ENCODE results near the gene PPP1R2B. TPM values are rescaled to one million over a fixed set of nuclear protein-coding genes. Genes with fewer than 3 reads are reported as not detected.
"Not testable (repeated sequence)": the region's sequence is repeated elsewhere in the genome, so short reads cannot be mapped to it uniquely, and the experiment has no call there.

The PPP1R2B gene
- total and polyA plus RNA-seq, 2 donors: 0.09 to 0.11 TPM

DNA sequence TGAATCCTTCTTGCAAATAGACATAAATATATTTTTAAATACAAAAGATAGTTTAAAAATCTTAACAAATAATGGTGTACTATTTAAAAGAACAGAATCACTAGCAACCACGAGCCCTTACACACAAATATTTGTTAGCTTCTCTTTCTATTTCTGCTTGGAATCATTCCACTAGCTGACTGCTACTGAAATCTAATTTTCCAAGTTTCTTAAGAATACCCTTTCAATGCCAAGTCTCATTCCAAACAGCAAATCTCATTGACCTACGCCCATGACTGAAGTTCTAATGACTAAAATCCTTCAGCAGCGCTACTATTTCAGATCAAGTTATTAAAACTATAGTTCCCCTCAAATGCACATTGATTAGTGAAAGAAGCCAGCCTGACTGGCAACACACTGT lies 13.2 kb upstream of the PPP1R2B start:
- no peak for DNase-seq (ENCODE audit: extremely low spot score)

DNA sequence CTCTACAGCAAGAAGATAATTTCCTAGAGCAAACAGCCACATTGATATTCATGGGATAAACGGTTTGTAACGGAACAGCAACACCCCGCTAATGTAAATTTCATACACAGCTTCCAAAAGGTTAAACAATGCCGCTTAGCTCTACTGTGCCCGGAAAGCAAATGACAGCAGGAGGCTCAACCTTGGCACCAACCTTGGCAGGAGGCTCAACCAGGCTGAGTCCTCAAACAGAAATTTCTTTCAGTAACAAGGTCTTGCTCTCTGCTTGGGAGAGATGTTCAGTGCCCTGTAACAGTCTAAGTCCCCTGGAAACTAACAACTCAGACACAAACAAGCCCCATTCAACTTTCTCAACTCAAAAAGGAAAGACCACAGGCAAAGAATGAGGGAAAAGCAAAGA lies 11.1 kb upstream of the PPP1R2B start:
- H3K27ac ChIP-seq (ENCODE audit: low read depth): no peak overlapping the region
- H3K36me3 ChIP-seq (ENCODE audit: insufficient read depth): no peaks in the 10 kb centered on the region
- H3K4me1 ChIP-seq (ENCODE audit: insufficient read depth): no peaks in the 10 kb centered on the region
- no peak for DNase-seq (ENCODE audit: extremely low spot score)
- H3K4me3 ChIP-seq (ENCODE audit: low read depth, low read length): no peak overlapping the region
- WGBS: 84% methylated on average over 5 of the region's 5 CpGs

More for the DNA sequence above, 13.2 kb upstream of the PPP1R2B start:
- 59% methylated on average over 3 of the region's 3 CpGs for WGBS
- Histone ChIP-seq H3K36me3 (ENCODE audit: insufficient read depth) (no peaks in the 10 kb centered on the region), H3K4me1 (ENCODE audit: insufficient read depth) (no peaks in the 10 kb centered on the region), H3K4me3 (ENCODE audit: low read depth, low read length) (no peak overlapping the region), H3K27ac (ENCODE audit: low read depth) (no peak overlapping the region)

DNA sequence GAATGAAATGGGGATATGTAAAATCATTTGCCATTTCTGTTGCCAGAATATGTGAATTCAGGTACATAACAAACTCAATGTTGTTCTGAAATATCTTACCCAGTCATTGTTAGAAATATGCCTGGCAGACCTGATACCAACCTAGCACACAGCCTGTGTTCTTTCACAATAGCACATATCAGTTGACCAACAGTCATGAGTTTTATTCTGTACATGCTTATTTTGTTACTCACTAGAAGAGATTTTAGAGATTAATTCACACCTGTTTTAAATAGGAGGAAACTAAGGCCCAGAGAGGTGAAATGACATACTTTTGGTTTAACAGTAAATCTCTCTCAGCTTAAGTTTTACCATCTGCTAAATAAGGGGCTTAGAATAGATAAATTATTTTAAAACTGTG lies 8.4 kb upstream of the PPP1R2B start:
- Histone ChIP-seq H3K36me3 (ENCODE audit: insufficient read depth) (no peaks in the 10 kb centered on the region), H3K27ac (ENCODE audit: low read depth) (no peak overlapping the region), H3K4me1 (ENCODE audit: insufficient read depth) (no peaks in the 10 kb centered on the region), H3K4me3 (ENCODE audit: low read depth, low read length) (no peak overlapping the region)
- DNase-seq (ENCODE audit: extremely low spot score): no peak

DNA sequence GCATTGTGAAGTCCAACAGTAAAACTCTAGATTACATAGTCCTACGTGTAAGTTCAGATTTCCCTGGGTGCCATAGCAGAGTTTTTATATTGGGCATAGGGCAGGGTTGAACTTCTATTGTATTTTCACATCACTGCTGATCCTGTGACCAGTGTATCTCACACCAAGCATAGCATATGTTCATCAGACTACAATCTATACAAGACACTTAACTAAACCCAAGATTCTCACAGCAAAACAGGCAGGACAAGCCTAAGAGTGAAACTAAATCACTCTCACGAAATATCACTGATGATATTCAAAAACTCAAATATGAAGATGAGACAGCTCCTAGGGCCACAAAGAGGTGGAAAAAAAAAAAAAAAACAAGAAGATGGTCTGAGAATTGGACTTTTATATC lies 3.2 kb upstream of the PPP1R2B start:
- 81% methylated on average over 2 of the region's 2 CpGs for WGBS
- H3K4me3 ChIP-seq (ENCODE audit: low read depth, low read length): no peak overlapping the region
- H3K36me3 ChIP-seq (ENCODE audit: insufficient read depth): no peaks in the 10 kb centered on the region
- no peaks in the 10 kb centered on the region for H3K4me1 ChIP-seq (ENCODE audit: insufficient read depth)
- no peak for DNase-seq (ENCODE audit: extremely low spot score)
- no peak overlapping the region for H3K27ac ChIP-seq (ENCODE audit: low read depth)

DNA sequence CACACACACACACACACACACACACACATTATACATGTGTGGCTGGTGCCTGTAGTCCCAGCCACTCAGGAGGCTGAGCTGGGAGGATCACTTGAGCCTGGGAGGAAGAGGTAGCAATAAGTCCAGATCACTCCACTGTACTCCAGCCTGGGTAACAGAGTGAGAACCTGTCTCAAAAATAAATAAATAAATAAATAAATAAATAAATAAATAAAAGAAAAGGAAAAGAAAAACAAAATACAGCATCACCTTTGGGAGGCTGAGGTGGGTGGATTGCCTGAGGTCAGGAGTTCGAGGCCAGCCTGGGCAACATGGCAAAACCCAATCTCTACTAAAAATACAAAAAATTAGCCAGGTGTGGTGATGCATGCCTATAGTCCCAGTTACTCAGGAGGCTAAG lies 1.6 kb upstream of the PPP1R2B start:
- not testable (repeated sequence) for DNase-seq (ENCODE audit: extremely low spot score)

DNA sequence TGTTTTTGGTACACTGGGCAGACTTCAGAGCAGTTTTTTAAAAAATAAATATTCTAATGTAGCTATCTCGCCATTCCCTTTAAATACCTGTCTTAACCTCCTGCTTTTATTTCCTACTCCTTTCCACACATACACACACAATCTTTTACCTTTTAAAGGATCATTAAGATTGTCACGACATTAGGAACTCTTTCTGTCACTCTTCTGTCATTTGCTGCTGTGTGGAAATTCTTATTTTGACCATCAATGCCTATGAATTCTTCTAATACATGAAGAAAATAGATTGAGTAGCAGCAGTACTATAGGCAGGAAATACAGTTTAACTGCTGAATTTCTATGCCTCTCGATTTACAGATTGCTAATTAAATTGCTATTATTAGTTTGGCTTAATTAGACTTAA lies 1.8 kb downstream of the PPP1R2B start:
- Histone ChIP-seq H3K4me1 (ENCODE audit: insufficient read depth) (no peaks in the 10 kb centered on the region), H3K4me3 (ENCODE audit: low read depth, low read length) (no peak overlapping the region), H3K36me3 (ENCODE audit: insufficient read depth) (no peaks in the 10 kb centered on the region), H3K27ac (ENCODE audit: low read depth) (no peak overlapping the region)
- DNase-seq (ENCODE audit: extremely low spot score): no peak
- 78% methylated on average over 3 of the region's 3 CpGs for WGBS

More for the DNA sequence above, 1.6 kb upstream of the PPP1R2B start:
- H3K4me3 ChIP-seq (ENCODE audit: low read depth, low read length); H3K27ac ChIP-seq (ENCODE audit: low read depth); H3K36me3 ChIP-seq (ENCODE audit: insufficient read depth); H3K4me1 ChIP-seq (ENCODE audit: insufficient read depth): not testable (repeated sequence)
- WGBS: 84% methylated on average over 1 of the region's 1 CpG

DNA sequence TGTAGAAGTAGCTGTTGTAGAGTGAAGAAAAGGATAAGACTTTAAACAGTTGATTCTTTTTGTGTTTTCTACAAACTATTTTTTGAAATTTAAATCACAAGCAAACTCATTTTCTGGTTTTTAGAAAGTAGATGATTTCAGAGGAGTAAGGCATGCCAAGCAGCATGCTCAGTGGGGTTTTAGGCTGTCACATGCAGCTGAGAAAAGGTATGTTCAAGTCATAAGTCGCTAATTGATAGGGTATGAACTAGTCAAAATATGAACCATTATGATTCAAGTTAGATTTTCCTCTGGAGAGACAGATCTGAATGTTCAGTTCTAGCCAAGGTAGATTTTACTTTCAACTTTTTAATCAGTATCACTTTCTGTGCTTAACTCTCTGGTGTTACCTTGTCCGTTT lies 3.0 kb downstream of the PPP1R2B start:
- H3K27ac ChIP-seq (ENCODE audit: low read depth); H3K4me3 ChIP-seq (ENCODE audit: low read depth, low read length); H3K4me1 ChIP-seq (ENCODE audit: insufficient read depth); H3K36me3 ChIP-seq (ENCODE audit: insufficient read depth); DNase-seq (ENCODE audit: extremely low spot score): not testable (repeated sequence)
- 81% methylated on average over 2 of the region's 2 CpGs for WGBS

DNA sequence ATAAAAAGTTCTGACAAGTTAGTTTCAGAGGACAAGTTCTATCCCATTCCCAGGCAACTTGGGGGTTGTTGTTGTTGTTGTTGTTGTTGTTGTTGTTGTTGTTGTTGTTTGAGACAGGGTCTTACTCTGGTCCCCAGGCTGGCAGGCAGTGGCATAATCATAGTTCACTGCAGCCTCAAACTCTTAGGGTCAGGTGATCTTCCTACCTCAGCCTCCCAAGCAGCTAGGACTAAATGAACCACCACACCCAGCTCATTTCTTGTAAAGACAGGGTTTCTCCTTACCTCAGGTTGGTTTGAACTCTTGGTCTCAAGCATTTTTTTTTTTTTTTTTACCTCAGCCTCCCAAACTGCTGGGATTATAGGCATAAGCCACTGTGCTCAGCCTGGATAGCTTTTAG lies 15.3 kb downstream of the PPP1R2B start:
- Histone ChIP-seq H3K36me3 (ENCODE audit: insufficient read depth) (no peaks in the 10 kb centered on the region), H3K4me1 (ENCODE audit: insufficient read depth) (no peaks in the 10 kb centered on the region), H3K27ac (ENCODE audit: low read depth) (no peak overlapping the region), H3K4me3 (ENCODE audit: low read depth, low read length) (no peak overlapping the region)
- no peak for DNase-seq (ENCODE audit: extremely low spot score)

DNA sequence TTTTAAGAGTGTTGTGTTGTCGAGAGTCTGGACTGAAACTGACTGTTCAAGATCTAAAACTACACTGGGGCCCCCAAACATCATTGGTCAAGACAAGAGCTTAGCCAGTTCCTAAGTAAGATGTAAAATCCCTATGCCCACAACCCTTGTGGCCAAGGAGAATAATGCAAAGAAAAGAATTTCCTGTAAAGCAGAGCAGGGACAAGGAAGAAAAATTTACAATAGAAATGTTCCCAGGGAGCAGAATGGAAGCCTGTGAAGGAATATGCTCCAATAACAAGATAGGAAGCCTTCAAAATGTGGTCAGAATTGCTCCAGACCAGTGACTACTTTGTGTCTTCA lies 20.4 kb downstream of the PPP1R2B start:
- H3K36me3 ChIP-seq (ENCODE audit: insufficient read depth): no peaks in the 10 kb centered on the region
- no peak for DNase-seq (ENCODE audit: extremely low spot score)
- no peak overlapping the region for H3K4me3 ChIP-seq (ENCODE audit: low read depth, low read length)
- WGBS: 88% methylated on average over 1 of the region's 1 CpG
- no peak overlapping the region for H3K27ac ChIP-seq (ENCODE audit: low read depth)
- H3K4me1 ChIP-seq (ENCODE audit: insufficient read depth): no peaks in the 10 kb centered on the region

DNA sequence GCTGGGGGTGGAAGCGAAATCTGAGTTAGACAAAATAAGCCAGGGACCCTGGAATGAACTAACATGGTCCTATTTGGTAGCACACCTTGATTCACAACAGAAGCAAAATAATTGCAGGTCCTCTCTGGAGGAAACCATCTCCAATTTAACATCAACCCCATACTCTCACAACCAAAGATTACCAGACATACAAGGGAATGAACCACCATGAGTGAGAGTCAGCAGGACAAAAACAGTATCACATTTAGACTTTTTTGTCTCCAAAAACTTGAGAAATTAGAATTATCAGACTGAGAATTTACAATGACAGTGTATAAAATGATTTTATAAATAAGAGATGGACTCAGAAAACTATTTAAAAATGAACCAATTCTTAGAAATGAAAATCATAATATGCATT lies 21.1 kb downstream of the PPP1R2B start:
- DNase-seq (ENCODE audit: extremely low spot score): no peak
- H3K4me1 ChIP-seq (ENCODE audit: insufficient read depth): no peaks in the 10 kb centered on the region
- no peak overlapping the region for H3K27ac ChIP-seq (ENCODE audit: low read depth)
- no peaks in the 10 kb centered on the region for H3K36me3 ChIP-seq (ENCODE audit: insufficient read depth)
- WGBS: 88% methylated on average over 1 of the region's 1 CpG
- no peak overlapping the region for H3K4me3 ChIP-seq (ENCODE audit: low read depth, low read length)

DNA sequence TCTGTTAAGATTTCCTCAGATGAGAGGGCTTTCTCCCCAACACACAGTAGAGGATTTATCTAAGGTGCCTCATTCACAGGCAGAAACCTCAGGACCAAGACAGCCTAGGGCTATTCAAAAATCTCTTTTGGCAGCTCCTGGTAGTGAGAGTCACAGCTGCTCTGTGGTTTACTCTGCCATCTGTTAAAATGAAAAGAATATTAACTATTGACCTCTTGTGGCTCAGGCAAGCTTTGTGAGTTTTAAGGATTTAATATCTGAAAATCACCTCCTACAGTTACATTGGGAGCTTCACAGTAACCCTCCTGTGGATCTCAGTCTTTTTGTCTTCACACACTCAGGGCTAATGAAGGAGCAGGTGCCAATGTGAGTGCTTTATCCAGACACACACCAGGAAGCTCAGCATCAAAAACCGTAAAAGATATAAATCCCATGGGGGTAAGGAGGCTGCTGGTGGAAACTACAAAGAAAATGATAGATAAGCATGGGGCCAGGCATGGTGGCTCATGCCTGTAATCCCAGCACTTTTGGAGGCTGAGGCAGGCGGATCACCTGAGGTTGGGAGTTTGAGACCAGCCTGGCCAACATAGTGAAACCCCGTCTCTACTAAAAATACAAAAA lies 29.7 kb downstream of the PPP1R2B start:
- Histone ChIP-seq H3K4me3 (ENCODE audit: low read depth, low read length) (no peak overlapping the region), H3K36me3 (ENCODE audit: insufficient read depth) (no peaks in the 10 kb centered on the region), H3K4me1 (ENCODE audit: insufficient read depth) (no peaks in the 10 kb centered on the region), H3K27ac (ENCODE audit: low read depth) (no peak overlapping the region)
- DNase-seq (ENCODE audit: extremely low spot score): no peak
- 74% methylated on average over 3 of the region's 3 CpGs for WGBS

DNA sequence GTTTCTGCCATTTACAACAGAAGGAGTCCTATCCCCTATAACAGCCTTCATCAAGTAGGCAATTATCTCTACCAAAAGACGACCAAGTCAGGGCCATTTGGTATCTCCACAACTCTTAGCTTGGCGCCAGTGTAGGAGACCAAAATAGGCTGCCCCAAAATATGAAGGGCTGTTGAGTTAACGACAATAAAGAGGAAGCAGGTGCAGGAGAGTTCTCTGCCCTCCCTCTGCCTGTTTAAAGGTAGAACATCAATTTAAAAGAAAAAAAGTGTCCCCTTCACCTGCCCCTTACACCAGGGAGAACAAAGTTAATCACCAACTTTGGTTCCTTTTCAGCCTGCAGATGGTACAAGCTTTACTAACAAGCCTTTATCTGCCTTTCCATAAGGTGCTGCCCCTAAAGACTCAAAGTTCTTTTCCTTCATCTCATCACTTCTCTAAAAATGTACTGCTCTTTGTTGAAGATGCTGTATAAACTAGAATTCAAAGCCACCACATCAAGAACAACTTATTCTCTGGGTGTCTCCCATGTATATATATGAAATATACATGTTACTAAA lies 33.3 kb downstream of the PPP1R2B start:
- H3K4me3 ChIP-seq (ENCODE audit: low read depth, low read length): no peak overlapping the region
- H3K27ac ChIP-seq (ENCODE audit: low read depth): no peak overlapping the region
- H3K36me3 ChIP-seq (ENCODE audit: insufficient read depth): no peaks in the 10 kb centered on the region
- no peaks in the 10 kb centered on the region for H3K4me1 ChIP-seq (ENCODE audit: insufficient read depth)
- DNase-seq (ENCODE audit: extremely low spot score): no peak
- WGBS: 76% methylated on average over 3 of the region's 3 CpGs

DNA sequence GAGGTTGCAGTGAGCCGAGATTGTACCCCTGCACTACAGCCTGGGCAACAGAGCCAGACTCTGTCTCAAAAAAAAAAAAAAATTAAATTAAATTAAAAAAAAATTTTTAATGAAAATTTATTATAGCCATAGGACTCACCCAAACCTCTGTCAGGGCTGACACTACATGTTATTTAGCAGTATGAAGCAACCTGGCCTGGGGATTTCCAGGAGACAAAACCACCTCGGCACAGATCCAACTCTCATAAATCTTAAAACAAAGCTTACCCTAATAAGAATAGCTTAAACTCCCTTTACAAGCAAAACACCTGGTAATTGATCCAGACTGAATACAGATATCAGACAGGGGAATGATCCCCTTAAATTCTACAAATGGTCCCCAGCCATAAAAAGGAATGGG lies 38.4 kb downstream of the PPP1R2B start:
- Histone ChIP-seq H3K36me3 (ENCODE audit: insufficient read depth) (no peaks in the 10 kb centered on the region), H3K4me1 (ENCODE audit: insufficient read depth) (no peaks in the 10 kb centered on the region), H3K4me3 (ENCODE audit: low read depth, low read length) (no peak overlapping the region), H3K27ac (ENCODE audit: low read depth) (no peak overlapping the region)
- 71% methylated on average over 2 of the region's 2 CpGs for WGBS
- DNase-seq (ENCODE audit: extremely low spot score): no peak

DNA sequence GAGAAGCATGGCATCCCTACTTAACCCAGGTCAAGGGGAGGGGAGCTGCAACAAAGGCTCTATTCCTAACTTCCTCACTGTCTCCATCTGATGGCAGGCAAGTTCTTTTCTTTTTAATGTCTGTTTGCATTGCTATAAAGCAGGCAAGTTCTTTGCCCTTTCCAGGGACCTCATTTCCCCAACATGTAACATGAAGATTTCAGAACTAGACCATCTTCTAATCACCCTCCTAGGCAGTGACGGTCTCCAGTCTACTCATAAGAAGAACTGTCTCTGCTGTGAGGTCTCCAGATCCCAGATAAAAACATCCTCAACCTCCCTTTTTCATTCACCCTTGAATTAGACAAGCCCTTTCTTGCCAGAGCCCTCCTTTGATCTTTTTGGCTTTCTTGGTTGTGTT lies 42.1 kb downstream of the PPP1R2B start:
- no peaks in the 10 kb centered on the region for H3K36me3 ChIP-seq (ENCODE audit: insufficient read depth)
- DNase-seq (ENCODE audit: extremely low spot score): no peak
- no peak overlapping the region for H3K4me3 ChIP-seq (ENCODE audit: low read depth, low read length)
- H3K4me1 ChIP-seq (ENCODE audit: insufficient read depth): no peaks in the 10 kb centered on the region
- no peak overlapping the region for H3K27ac ChIP-seq (ENCODE audit: low read depth)
- WGBS: 58% methylated on average over 1 of the region's 1 CpG

DNA sequence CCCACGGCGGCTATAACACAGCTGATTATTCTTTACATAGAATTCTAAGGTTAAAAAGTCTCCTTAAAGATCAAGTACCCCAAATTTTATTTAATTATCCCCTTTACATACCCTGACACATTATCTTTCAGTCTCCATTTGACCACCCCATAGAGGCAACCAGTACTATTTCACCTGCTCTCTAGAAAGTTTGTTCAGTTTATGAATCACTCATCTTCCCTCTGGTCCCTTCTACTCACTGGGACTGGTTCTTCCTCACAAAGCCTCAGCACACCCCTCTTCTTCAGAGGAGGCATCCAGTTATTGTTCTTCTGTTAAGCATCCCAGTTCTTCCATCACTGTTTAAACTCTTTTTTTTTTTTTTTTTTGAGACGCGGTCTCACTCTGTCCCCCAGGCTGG lies 42.8 kb downstream of the PPP1R2B start:
- WGBS: 87% methylated on average over 4 of the region's 4 CpGs
- Histone ChIP-seq H3K27ac (ENCODE audit: low read depth) (no peak overlapping the region), H3K36me3 (ENCODE audit: insufficient read depth) (no peaks in the 10 kb centered on the region), H3K4me1 (ENCODE audit: insufficient read depth) (no peaks in the 10 kb centered on the region), H3K4me3 (ENCODE audit: low read depth, low read length) (no peak overlapping the region)
- no peak for DNase-seq (ENCODE audit: extremely low spot score)

Data from urinary bladder (tissue), 4 donors.